HG02840 (cell line): Measurements from ENCODE around the gene PROSER2.

Experiments
- ATAC-seq: cut with Tn5 transposase; IDR thresholded peaks from one replicate; pipeline ENCODE4 v1.9.1; 2021; ENCODE audit warnings: mild to moderate bottlenecking, moderate library complexity, moderate number of reproducible peaks; ENCODE audit not compliant: unreplicated experiment, low FRiP score

PROSER2 gene

GRCh38 chr10:11899067-11899876, 76.1 kb downstream of the PROSER2 start:
- ATAC-seq, result no peak

- no peak for ATAC-seq
Observed at GRCh38 chr10:11901036-11901301, 77.8 kb downstream of the PROSER2 start.

GRCh38 chr10:11901454-11901832, 78.3 kb downstream of the PROSER2 start:
- no peak for ATAC-seq

GRCh38 chr10:11901833-11902475, 78.8 kb downstream of the PROSER2 start:
- ATAC-seq, result no peak

GRCh38 chr10:11902646-11903045, 79.5 kb downstream of the PROSER2 start:
- ATAC-seq, result no peak

GRCh38 chr10:11906714-11907113, 83.6 kb downstream of the PROSER2 start:
- ATAC-seq, result no peak

GRCh38 chr10:11907914-11908313, 84.8 kb downstream of the PROSER2 start:
- ATAC-seq, result no peak

GRCh38 chr10:11908536-11908935, 85.4 kb downstream of the PROSER2 start:
- ATAC-seq, result no peak

GRCh38 chr10:11908991-11909390, 85.8 kb downstream of the PROSER2 start:
- no peak for ATAC-seq

- ATAC-seq, result no peak
Observed at GRCh38 chr10:11909618-11910017, 86.5 kb downstream of the PROSER2 start.

GRCh38 chr10:11910102-11910501, 86.9 kb downstream of the PROSER2 start:
- no peak for ATAC-seq

- ATAC-seq, result no peak
Observed at GRCh38 chr10:11913079-11913641, 90.0 kb downstream of the PROSER2 start.

GRCh38 chr10:11918384-11918783, 95.2 kb downstream of the PROSER2 start:
- no peak for ATAC-seq

- no peak for ATAC-seq
Observed at GRCh38 chr10:11919271-11919670, 96.1 kb downstream of the PROSER2 start.
